GM19025 (cell line): ENCODE measurements around the gene CR1.
"Not testable (repeated sequence)": the region's sequence is repeated elsewhere in the genome, so short reads cannot be mapped to it uniquely, and the experiment has no call there.

Experiments
- ATAC-seq: cut with Tn5 transposase; IDR thresholded peaks from one replicate; pipeline ENCODE4 v1.9.1; 2021; ENCODE audit warnings: mild to moderate bottlenecking, low read depth, moderate library complexity; ENCODE audit not compliant: unreplicated experiment

The CR1 gene

DNA sequence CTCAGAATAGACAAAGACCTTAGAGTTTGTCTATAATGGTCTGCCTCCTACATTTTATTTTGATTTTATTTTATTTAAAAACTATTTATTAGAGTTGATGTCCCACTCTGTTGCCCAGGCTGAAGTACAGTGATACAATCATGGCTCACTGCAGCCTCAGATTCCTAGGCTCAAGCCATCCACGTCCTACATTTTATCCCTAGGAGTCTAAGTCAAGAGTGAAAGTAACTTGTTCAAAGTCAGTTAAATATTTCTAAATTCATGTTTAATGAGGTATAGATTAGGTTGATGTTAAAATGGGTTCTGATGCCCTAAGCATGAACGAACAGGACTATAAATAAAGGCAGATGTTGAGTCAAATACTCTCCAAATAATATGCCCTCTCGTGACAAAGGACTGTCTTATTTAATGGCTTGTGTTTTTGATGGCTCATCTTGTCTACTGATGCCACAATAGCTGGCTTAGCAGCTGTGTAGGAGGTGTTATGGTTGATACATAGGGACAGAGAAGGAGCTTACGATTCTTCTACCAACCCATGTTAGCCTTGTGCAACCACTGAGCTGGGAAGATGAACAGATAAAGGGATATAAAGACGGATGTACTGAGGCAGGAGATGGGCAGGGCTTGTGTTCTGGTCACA, 83.0 kb downstream of the CR1 start:
- ATAC-seq = peak; percentile 16

DNA sequence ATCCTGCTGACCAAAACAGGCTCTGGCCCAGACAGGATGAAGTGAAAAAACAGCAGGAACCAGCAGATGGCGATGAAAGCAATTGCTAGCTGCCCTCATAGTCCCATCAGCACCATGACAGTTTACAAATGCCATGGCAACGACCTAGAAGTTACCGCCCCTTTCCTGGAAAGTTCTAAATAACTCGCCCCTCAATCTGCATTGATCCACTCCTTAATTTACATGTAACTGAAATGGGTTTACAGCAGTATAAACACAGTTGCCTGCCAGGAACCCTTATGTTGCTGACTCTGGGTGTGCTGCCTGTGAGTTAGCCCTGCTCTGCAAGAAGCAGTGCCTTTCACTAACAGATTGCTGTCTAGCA, 83.5 kb downstream of the CR1 start:
- ATAC-seq = peak; percentile 73

DNA sequence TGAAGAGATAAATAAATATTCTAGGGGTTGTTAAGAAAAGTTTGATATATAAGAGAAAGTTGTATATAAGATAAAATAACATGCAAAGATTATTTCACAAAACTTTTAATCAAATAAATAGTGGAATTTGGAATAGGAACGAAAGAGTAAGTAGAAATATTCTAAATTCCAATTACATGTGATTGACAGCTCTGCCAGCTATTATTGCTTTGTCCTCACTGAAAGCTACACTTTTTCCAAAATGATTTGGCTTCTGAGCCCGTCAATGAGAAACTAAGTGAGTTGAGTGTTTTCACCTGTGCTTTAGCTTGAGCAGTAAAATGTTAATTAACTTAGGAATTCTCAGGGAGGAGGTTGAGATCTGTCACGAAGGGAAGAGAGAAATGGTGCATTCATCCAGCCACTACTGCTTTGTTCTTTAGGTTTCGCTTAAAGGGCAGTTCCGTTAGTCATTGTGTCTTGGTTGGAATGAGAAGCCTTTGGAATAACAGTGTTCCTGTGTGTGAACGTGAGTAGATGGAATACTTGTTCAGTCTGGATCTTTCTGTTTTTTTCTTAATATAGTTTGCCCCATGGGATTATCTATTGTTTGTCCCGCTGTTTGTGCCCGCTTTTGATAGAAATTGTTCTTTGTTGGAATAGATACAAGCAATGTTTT, 85.7 kb downstream of the CR1 start:
- ATAC-seq = no peak

DNA sequence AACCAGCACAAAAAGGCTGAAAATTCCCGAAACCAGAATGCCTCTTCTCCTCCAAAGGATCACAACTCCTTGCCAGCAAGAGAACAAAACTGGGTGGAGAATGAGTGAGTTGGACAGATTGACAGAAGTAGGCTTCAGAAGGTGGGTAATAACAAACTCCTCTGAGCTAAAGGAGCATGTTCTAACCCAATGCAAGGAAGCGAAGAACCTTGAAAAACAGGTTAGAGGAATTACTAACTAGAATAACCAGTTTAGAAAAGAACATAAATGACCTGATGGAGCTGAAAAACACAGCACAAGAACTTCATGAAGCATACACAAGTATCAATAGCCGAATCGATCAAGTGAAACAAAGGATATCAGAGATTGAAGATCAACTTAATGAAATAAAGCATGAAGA, 93.5 kb downstream of the CR1 start:
- not testable (repeated sequence) for ATAC-seq

DNA sequence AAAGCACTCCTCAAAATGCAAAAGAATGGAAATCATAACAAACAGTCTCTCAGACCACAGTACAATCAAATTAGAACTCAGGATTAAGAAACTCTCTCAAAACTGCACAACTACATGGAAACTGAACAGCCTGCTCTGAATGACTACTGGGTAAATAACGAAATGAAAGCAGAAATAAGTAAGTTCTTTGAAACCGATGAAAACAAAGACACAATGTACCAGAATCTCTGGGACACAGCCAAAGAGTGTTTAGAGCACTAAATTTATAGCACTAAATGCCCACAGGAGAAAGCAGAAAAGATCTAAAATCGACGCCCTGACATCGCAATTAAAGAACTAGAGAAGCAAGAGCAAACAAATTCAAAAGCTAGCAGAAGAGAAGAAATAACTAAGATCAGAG, 95.2 kb downstream of the CR1 start:
- not testable (repeated sequence) for ATAC-seq

DNA sequence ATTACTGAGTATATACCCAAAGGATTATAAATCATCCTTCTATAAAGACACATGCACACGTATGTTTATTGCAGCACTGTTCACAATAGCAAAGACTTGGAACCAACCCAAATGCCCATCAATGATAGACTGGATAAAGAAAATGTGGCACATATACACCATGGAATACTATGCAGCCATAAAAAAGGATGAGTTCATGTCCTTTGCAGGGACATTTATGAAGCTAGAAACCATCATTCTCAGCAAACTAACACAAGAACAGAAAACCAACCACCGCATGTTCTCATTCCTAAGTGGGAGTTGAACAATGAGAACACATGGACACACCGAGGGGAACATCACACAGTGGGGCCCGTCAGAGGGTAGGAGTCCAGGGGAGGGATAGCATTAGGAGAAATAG, 98.1 kb downstream of the CR1 start:
- ATAC-seq = not testable (repeated sequence)

DNA sequence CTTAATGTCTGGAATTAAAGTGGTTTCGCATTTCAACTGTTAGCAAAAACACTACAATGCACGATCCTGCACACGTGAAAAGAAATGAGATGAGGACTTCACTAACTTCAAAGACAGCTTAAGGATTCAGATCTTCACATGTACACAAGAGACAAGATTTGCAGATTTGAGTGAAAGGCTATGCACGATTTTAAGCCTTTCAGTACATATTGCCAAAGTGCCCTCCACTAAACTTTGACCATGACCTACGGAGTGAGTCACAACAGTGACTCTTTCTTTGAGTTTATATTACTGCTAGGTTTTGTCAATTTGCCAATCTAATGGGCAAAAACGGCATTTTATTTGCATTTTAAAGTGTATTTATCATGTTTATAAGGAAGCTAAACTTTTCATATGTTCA, 107.8 kb downstream of the CR1 start:
- ATAC-seq = no peak

DNA sequence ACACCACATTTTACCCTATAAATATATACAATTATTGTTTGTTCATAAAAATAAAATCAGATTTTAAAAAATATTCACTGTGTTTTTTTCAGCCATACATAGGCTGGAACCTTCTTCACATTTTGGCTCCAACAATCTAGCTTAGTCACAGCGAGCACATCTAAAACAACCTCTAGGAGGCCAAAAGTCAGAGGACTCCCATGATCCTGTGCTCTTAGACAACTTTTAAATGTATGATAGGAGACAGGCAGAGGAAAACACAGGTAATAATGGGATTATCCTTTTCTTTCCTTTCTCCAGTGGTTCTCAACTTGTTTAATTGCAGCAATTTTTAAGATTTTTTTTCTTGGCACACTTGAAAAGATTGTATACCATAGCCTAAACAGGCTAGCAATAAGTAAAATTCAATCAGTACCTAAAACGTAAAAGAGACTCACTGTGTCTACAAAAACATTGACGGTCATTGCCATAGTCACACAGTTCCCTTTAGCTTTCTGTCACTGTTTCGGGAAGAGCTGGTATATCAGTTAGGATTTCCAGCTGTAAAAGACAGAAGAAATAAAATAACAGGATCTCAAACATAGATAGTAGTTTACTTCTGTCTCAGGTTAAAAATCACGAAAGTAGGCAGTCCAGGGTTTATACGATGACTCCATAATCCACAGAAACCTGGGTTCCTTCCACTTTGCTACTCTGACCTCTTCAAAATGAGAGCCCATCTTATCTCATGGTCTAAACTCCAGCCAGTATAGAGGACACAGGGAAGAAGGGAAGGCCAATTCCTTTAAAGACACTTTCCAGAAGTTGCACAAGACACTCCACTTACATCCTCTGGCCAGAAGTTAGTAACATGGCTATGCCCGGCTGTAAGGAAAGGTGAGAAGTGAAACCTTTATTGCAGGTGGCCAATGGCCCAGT, 109.7 kb downstream of the CR1 start:
- ATAC-seq = no peak

DNA sequence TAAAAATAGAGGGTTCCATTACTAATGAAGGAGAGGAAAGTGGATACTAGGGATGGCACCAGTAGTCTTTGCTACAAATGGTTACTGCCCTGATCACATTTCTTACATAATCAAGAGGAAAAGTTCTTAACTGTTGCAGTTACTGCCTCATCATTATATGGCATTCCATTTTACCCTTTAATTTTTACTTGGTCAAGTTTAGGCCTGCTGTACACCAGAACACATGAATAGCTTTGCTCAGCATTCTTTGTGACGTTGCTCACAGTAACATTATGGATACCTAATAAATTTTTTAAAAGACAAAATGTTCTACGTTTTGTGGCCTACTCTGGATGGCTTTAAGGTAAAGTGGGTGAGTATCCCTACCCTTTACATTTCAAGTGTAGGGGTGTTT, 110.4 kb downstream of the CR1 start:
- no peak for ATAC-seq

DNA sequence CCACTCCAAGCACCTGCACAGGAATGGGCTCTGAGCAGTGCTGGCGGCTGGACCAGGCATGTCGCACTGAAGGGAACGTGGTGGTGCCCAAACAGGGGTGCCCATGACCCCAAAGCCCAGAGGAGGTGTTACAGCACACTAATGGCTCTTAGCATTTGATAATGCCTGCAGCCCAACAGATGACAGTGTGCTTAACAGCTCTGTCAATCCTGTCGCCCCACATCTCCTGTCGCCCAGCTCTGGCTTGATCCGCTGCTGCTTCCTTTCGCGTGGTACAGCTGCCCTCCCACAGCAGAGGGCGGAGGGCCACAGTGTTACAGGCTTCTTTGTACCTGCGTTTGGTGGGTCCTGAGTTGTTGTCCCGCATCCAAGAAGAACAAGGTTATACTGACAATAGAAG, 116.8 kb downstream of the CR1 start:
- no peak for ATAC-seq

DNA sequence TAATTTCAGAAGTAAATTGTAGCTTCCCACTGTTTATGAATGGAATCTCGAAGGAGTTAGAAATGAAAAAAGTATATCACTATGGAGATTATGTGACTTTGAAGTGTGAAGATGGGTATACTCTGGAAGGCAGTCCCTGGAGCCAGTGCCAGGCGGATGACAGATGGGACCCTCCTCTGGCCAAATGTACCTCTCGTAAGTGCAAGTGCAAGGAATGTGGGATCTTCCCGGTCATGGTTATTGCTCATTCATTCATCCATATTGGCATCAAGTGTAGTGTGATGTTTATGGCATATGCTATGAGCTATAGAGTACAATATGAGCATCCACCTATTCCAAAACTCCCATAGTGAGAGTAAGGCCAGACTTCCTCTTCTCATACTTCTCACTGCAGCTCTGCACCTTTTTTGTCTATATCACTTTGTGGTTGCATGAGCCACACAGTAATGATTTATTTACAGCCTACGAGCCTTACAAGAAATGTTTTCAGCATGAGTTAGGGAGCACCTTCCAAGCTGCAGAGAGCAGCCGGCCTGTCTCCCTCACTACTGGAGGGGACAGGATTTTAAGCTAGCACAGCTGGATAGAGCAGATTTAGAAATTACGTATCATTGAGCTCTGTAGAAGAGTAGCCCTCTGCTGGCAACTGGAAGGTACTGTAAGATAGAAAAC, 124.0 kb downstream of the CR1 start:
- peak; percentile 74 for ATAC-seq

DNA sequence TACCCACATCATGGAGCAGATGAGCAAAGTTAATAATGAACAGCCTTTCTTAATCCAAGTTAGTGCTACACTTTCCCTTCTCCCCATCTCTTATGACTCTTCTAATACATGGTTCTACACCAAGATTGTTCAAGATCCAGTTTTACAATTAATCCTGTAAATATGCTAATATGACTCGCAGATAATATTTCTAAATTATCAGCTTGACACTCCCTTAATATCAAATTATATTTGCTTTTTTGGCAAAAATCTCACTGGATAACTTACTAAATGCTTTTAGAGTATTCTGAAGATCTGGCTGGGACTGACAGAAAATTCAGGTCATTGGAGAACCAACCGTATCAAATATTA, 124.6 kb downstream of the CR1 start:
- no peak for ATAC-seq

DNA sequence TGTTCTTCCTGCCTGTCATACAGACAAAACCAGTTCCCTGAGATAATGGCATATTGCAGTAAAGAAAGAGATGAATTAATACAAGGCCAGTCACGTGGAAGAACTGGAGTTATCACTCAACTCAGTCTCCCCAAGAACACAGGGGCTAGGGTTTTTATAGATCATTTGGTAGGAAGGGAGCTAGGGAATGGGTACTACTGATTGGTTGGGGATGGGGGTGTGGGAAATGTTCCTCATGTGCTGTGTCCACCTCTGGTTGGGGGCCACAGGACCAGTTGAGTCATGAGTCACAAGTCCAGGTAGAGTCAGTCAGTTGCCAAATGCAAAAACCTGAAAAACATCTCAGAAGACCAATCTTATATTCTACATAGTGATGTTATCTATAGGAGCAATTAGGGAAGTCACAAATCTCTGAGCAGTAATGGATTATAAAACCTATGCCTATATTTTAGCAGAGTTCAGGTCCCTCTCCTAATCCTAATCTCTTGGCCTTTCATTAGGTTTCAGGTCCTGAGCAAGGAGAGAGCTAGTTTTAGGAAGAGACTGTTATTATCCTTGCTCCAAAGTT, 129.6 kb downstream of the CR1 start:
- not testable (repeated sequence) for ATAC-seq

DNA sequence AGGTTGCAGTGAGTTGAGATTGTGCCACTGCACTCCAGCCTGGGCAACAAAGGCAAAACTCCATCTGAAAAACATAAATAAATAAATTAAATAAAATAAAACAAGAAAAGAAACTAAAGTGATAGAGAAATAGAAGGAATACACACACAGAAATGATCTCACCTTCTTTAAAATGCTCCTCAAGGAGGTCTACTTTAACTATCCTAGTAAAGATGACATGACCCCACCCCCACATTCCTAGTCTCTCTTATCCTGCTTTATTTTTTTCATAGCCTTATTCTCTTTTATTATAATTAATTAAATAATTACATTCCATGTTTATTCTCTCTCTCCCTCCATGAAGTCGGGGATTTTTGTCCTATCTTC, 131.0 kb downstream of the CR1 start:
- ATAC-seq = no peak

DNA sequence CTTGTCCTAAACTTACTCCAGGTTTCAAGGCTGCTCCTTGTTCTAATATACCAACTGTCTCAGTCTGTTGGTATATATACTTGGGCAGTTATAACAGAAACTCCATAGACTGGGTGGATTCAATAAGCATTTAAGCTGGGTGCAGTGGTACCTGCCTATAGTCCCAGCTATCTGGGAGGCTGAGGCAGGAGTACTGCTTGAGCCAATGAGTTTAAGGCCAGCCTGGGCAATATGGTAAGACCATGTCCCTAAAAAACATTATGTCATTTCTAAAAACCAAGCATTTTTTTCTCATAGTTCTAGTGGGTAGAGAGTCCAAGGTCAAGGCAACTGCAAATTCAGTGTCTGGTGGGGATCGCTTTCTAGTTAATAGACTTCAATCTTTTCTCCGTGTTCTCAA, 131.5 kb downstream of the CR1 start:
- ATAC-seq = no peak

DNA sequence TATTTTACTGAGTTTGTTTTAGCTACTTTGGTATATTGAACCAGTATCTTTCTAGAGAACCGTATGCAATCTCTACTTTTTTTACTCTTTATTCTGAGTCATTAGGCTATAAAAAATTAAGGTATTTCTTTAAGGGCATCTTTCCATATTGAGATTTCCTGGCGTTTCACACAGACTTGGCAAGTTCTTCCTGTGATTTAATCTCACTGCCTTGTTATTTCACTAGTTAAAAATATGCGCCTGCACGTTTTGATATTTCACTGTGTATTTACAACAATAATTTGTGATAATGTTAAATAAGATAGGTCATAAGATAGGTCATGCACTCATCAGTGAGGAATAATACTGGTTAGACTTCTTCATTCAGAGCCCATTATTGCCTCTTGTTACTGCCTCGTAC, 132.8 kb downstream of the CR1 start:
- no peak for ATAC-seq

DNA sequence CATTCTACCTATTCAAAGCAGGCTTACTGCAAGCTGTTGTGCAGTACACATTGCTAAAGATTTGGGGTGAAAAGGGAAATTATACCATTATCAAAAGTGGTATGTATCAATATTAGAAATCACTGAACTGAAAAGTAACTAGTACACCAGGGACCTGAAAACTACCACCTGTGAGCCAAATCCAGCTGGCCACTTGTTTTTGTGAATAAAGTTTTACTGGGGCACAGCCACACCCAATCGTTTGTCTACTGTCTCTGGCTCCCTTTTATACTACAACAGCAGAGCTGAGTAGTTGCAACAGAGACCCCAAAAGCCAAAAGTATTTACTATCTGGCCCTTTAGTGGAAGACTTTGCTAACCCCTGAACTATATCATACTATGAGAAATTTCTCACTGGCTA, 135.2 kb downstream of the CR1 start:
- ATAC-seq = no peak

DNA sequence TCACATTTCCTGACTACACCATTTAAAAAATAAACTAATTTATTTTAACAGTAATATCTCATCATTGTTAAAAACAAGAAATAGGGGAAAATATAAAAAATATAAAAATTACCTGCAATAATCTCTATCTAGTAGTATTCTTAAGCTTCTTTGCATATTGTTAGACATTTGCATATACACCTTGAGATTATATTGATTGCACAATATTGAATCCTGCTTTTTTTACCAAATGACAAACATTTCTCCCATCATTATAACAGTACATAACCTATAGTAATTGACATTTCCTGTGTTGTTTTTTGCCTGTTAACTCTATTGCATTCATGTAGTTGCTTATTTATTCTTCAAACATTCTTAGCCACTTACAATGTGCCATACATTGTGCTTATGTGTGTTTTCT, 137.3 kb downstream of the CR1 start:
- ATAC-seq = no peak

DNA sequence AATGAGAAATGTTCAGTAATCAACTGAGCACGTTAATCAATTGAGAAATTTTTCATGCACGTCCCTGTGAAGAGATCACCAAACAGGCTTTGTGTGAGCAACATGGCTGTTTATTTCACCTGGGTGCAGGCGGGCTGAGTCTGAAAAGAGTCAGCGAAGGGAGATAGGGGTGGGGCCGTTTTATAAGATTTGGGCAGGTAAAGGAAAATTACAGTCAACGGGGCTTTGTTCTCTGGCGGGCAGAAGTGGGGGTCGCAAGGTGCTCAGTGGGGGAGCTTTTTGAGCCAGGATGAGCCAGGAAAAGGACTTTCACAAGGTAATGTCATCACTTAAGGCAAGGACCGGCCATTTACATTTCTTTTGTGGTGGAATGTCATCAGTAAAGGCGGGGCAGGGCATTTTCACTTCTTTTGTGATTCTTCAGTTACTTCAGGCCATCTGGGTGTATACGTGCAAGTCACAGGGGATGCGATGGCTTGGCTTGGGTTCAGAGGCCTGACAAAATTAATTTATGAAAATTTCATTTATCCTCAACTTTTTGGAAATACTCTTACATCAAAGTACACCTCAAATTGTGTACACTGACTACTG, 137.8 kb downstream of the CR1 start:
- not testable (repeated sequence) for ATAC-seq

DNA sequence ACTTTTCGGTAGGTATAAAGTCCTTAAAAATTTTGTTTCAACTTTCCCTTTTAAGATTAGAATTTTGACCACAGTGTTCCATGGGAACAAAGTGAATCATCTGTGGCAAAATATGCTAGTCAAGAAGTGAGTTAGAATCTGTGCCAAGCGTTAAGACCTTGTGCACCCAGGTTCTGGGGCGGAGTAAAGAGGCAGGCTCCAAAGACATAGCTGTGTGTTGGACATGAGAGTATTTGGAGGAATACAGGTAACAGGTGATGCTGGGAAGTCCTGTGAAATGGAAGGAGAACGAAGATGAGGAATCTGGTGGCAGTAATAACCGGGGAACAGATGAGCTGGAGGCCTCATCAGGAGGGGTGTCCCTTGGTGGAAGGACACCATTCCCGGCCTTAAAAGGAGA, 138.3 kb downstream of the CR1 start:
- not testable (repeated sequence) for ATAC-seq
